Upper lobe of right lung (tissue), 1 donor: Measurements from ENCODE around the gene HERC4. TPM values are rescaled to one million over a fixed set of nuclear protein-coding genes. Genes with fewer than 3 reads are reported as not detected.

ENCODE experiments used
- ATAC-seq: fragments of 200-7000 bp; cut with Tn5 transposase; one replicate; pipeline ENCODE4 v1.9.1; 2020; ENCODE audit warnings: mild to moderate bottlenecking, moderate library complexity
- DNase-seq: peaks from one replicate; pipeline ENCODE4 v3.0.0-alpha.2; 2020
- H3K27ac ChIP-seq: fragments of 200-600 bp; one replicate; pipeline ENCODE4 v1.8.0; 2022
- H3K27me3 ChIP-seq: fragments of 200-600 bp; one replicate; pipeline ENCODE4 v1.8.0; 2022; ENCODE audit warnings: mild to moderate bottlenecking
- H3K36me3 ChIP-seq: fragments of 200-600 bp; one replicate; pipeline ENCODE4 v1.8.0; 2022
- H3K4me1 ChIP-seq: fragments of 200-600 bp; one replicate; pipeline ENCODE4 v1.8.0; 2022
- H3K4me3 ChIP-seq: fragments of 200-600 bp; one replicate; pipeline ENCODE4 v1.8.0; 2022; ENCODE audit warnings: mild to moderate bottlenecking
- H3K9me3 ChIP-seq: fragments of 200-600 bp; one replicate; pipeline ENCODE4 v1.8.0; 2022
- CTCF ChIP-seq: fragments of 200-600 bp; IDR thresholded peaks from one replicate; pipeline ENCODE4 v1.8.0; 2022; ENCODE audit warnings: antibody characterized with exemption
- intact Hi-C: fragments of 100-400 bp; cut with DNase I; formaldehyde crosslinking; loops from one replicate; pipeline ENCODE4 v1.11.0; 2022
- long read RNA-seq: library from polyadenylated mRNA; unstranded; transcript quantifications from one replicate; pipeline ENCODE4 v2.0.0, GENCODE V29; 2021
- total RNA-seq: library from RNA; stranded (reverse); fragmentation: NEBNext Ultra II Directional; extraction: Animal tissue kit (Norgen Biotek cat#: 25700); gene quantifications from one replicate; pipeline ENCODE4 v1.2.1, GENCODE V29; 2021
- donor health status: DM: no; HTN: yes; CAD: no; lungs with severe emphysema.

The HERC4 gene
- 55.1 TPM for total RNA-seq
- long read RNA-seq, full-length matches to known transcripts: 29 of 62 reads
- long read RNA-seq, partial matches to known transcripts: 7 of 62 reads
- long read RNA-seq, other reads (novel, unspliced or antisense): 26 of 62 reads

GRCh38 chr10:68074775-68075549 is at the start of gene HERC4:
Gene HERC4 (minus strand): TSS chr10:68075283. CDS start chr10:68073108, 2,175 bp downstream.
- H3K4me1 ChIP-seq: peaks cover 20% of the 10 kb centered on the region
- H3K36me3 ChIP-seq: peaks cover 5% of the 10 kb centered on the region
- no peaks in the 10 kb centered on the region for H3K27me3 ChIP-seq
- peak within 1 kb of the TSS; percentile 97 for H3K27ac ChIP-seq
- ATAC-seq (peak; percentile 99), DNase-seq (peak; percentile 98)
- no peaks in the 10 kb centered on the region for H3K9me3 ChIP-seq
- TF ChIP-seq CTCF: no peak
- intact Hi-C loops: no loop called here
- peak within 1 kb of the TSS; percentile 89 for H3K4me3 ChIP-seq

- Histone ChIP-seq H3K36me3 (no peaks in the 10 kb centered on the region), H3K9me3 (no peaks in the 10 kb centered on the region), H3K4me3 (no peak overlapping the region), H3K4me1 (no peaks in the 10 kb centered on the region), H3K27me3 (no peaks in the 10 kb centered on the region), H3K27ac (no peak overlapping the region)
- DNase-seq: no peak
- ATAC-seq: no peak
- intact Hi-C loops: no loop called here
- TF ChIP-seq CTCF: no peak
Measured at GRCh38 chr10:68124718-68125117, 49.6 kb upstream of the HERC4 start.

GRCh38 chr10:68121852-68122251 is 46.8 kb upstream of the HERC4 start:
- H3K27ac ChIP-seq: no peak overlapping the region
- no peaks in the 10 kb centered on the region for H3K4me1 ChIP-seq
- DNase-seq: no peak

GRCh38 chr10:68121020-68121743 is 46.1 kb upstream of the HERC4 start:
- DNase-seq: no peak
- intact Hi-C loops: no loop called here
- Histone ChIP-seq H3K4me1 (no peaks in the 10 kb centered on the region), H3K9me3 (no peaks in the 10 kb centered on the region), H3K4me3 (no peak overlapping the region), H3K27ac (no peak overlapping the region), H3K36me3 (no peaks in the 10 kb centered on the region), H3K27me3 (no peaks in the 10 kb centered on the region)
- TF ChIP-seq CTCF: no peak
- no peak for ATAC-seq

More at GRCh38 chr10:68121852-68122251, 46.8 kb upstream of the HERC4 start:
- no peak for TF ChIP-seq CTCF
- intact Hi-C loops: no loop called here
- H3K4me3 ChIP-seq: no peak overlapping the region
- H3K36me3 ChIP-seq: no peaks in the 10 kb centered on the region
- H3K9me3 ChIP-seq: no peaks in the 10 kb centered on the region
- H3K27me3 ChIP-seq: no peaks in the 10 kb centered on the region
- no peak for ATAC-seq

GRCh38 chr10:68118657-68119056 is 43.6 kb upstream of the HERC4 start:
- ATAC-seq: no peak
- intact Hi-C loops: no loop called here
- no peaks in the 10 kb centered on the region for H3K9me3 ChIP-seq
- H3K4me3 ChIP-seq: no peak overlapping the region
- no peak for DNase-seq
- TF ChIP-seq CTCF: no peak
- no peak overlapping the region for H3K27ac ChIP-seq
- no peaks in the 10 kb centered on the region for H3K27me3 ChIP-seq
- H3K4me1 ChIP-seq: no peaks in the 10 kb centered on the region
- H3K36me3 ChIP-seq: no peaks in the 10 kb centered on the region
